Muscle of leg (tissue), 11 donors: ENCODE results near the gene SLC6A16. TPM values are rescaled to one million over a fixed set of nuclear protein-coding genes. Genes with fewer than 3 reads are reported as not detected.
"Not testable (repeated sequence)": the region's sequence is repeated elsewhere in the genome, so short reads cannot be mapped to it uniquely, and the experiment has no call there.

Experiments used
- DNase-seq: peaks from one replicate; pipeline ENCODE4 v3.0.0; 2013
- H3K27ac ChIP-seq: one replicate; pipeline ENCODE4 v1.5.1; 2013; ENCODE audit warnings: mild to moderate bottlenecking, low read length, control low read depth
- H3K27me3 ChIP-seq: one replicate; pipeline ENCODE4 v1.6.1; 2013; ENCODE audit warnings: low read length; ENCODE audit not compliant: control insufficient read depth, insufficient read depth
- H3K36me3 ChIP-seq: one replicate; pipeline ENCODE4 v1.6.1; 2013; ENCODE audit warnings: low read length; ENCODE audit not compliant: control insufficient read depth, insufficient read depth
- H3K4me1 ChIP-seq: one replicate; pipeline ENCODE4 v1.6.1; 2013; ENCODE audit warnings: low read length; ENCODE audit not compliant: control insufficient read depth, insufficient read depth
- H3K4me3 ChIP-seq: one replicate; pipeline ENCODE4 v1.5.1; 2013; ENCODE audit warnings: low read length, control low read depth
- H3K9me3 ChIP-seq: replicated peaks from 2 replicates; pipeline ENCODE4 v1.6.1; 2013; ENCODE audit warnings: low read depth, low read length; ENCODE audit not compliant: control insufficient read depth
- WGBS: methylation state at CpG from one replicate; pipeline ENCODE4 v1.1.5; 2013; ENCODE audit warnings: missing lambda C conversion rate; ENCODE audit not compliant: insufficient coverage; 5-methylcytosine and 5-hydroxymethylcytosine counted together
- polyA plus RNA-seq, 8 donors: library from polyadenylated mRNA; unstranded; fragments of 120-200 nt; gene quantifications; one replicate each; pipeline versions ENCODE4 v1.2.1 to v1.2.3, GENCODE V29; 2013; ENCODE audit warnings: inconsistent platforms in 1 of 8, low replicate concordance in 1 of 8; ENCODE audit not compliant: insufficient read length in 8 of 8, insufficient read depth in 1 of 8
- total RNA-seq: library from RNA; stranded (reverse); fragments of 120-200 nt; gene quantifications from one replicate; pipeline ENCODE4 v1.2.4, GENCODE V29; 2013

SLC6A16 gene
- total and polyA plus RNA-seq, 9 donors = 0.49 to 3.2 (median 1.1) TPM

DNA sequence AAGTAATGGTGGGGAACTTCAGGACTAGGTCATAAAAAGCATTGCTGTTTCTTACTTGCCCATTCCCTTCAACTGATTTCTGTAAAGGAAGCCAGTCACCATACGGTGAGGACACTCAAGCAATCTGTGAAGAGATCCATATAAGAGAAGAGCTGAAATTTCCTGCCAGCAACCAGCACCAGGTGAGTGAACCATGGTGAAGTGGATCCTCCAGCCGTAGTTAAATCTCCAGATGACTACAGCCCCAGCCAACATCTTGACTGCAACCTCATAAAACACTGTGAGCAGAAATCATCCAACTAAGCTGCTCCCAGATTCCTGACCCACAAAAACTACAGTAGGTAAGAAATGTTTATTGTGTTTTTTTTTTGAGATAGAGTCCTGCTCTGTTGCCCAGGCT, 3.8 kb upstream of the SLC6A16 start:
- Histone ChIP-seq H3K27me3 (no peaks in the 10 kb centered on the region), H3K36me3 (peaks cover 5% of the 10 kb centered on the region), H3K4me3 (no peak overlapping the region), H3K4me1 (no peaks in the 10 kb centered on the region), H3K27ac (no peak overlapping the region), H3K9me3 (no peaks in the 10 kb centered on the region)
- no CpG with 5 or more reads among the region's 2 CpGs for WGBS
- DNase-seq = no peak

DNA sequence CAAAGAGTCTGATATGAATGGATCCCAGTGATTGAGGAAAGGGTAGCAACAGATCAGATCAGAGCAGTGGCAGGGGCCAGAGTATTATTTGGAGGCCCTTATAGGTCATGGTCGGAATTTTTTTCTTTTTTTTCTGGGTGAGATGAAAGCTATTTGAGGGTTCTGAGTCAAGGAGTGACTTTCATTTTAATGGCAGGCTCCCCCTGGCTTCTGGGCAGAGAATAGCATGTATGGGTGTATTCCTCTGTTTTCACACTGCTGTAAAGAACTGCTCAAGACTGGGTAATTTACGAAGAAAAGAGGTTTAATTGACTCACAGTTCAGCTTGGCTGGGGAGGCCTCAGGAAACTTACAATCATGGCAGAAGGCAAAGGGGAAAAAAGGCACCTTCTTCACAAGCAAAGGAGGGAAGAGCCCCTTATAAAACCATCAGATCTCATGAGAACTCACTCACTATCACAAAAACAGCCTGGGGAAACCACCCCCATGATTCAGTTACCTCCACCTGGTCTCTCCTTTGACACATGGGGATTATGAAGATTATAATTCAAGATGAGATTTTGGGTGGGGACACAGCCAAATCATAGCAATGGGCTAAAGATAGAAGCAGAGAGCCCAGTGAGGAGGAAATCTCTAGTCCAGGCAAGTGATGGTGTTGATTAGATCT, 3.0 kb upstream of the SLC6A16 start:
- H3K9me3 ChIP-seq = peaks cover under 1% of the 10 kb centered on the region
- no peak overlapping the region for H3K27ac ChIP-seq
- WGBS = 60% methylated on average over 2 of the region's 2 CpGs
- peaks cover 5% of the 10 kb centered on the region for H3K36me3 ChIP-seq
- no peak overlapping the region for H3K4me3 ChIP-seq
- H3K4me1 ChIP-seq = no peaks in the 10 kb centered on the region
- H3K27me3 ChIP-seq = no peaks in the 10 kb centered on the region
- DNase-seq = no peak

DNA sequence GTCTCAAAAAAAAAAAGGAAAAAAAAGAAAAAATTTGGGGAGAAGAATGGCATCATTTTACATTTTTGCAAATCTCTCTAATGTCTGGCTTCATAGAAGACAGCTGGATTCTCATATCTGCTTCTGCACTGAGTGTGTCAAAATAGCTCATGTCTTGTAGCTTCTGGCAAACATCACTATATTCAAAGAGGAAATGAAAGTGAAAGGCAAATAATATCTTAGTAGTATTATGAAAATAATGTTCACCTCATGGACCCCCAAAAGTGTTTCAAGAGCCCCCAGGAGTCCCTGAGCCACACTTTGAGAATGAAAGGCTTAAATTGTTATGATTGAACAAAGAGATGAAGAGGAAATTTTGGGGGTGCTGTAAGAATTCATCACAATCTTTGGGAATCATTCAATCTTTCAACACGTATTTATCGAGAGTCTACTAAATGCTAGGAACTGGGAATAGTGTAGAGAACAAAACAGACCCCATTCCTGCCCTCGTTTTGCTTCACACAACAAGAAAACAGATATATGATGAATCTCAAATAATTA, 1.2 kb upstream of the SLC6A16 start:
- peaks cover 5% of the 10 kb centered on the region for H3K36me3 ChIP-seq
- H3K4me1 ChIP-seq = no peaks in the 10 kb centered on the region
- H3K27ac ChIP-seq = no peak overlapping the region
- H3K4me3 ChIP-seq = no peak overlapping the region
- peaks cover 4% of the 10 kb centered on the region for H3K9me3 ChIP-seq
- no peaks in the 10 kb centered on the region for H3K27me3 ChIP-seq
- DNase-seq = no peak
- WGBS = no CpG with 5 or more reads among the region's 3 CpGs

DNA sequence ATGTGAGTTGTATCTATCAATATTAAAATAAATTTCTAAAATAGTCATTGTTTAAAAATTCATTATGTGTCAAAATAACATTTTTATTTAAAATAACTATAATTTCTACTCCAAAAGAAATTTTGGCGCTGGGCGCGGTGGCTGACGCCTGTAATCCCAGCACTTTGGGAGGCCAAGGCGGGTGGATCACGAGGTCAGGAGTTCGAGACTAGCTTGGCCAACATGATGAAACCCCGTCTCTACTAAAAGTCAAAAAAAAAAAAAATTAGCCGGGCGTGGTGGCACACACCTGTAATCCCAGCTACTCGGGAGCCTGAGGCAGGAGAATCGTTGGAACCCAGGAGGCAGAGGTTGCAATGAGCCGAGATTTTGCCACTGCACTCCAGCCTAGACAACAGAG, 765 bp upstream of the SLC6A16 start:
- not testable (repeated sequence) for H3K4me3 ChIP-seq, H3K27ac ChIP-seq, H3K27me3 ChIP-seq, H3K4me1 ChIP-seq, H3K9me3 ChIP-seq, H3K36me3 ChIP-seq, DNase-seq
- WGBS = 100% methylated on average over 2 of the region's 13 CpGs

DNA sequence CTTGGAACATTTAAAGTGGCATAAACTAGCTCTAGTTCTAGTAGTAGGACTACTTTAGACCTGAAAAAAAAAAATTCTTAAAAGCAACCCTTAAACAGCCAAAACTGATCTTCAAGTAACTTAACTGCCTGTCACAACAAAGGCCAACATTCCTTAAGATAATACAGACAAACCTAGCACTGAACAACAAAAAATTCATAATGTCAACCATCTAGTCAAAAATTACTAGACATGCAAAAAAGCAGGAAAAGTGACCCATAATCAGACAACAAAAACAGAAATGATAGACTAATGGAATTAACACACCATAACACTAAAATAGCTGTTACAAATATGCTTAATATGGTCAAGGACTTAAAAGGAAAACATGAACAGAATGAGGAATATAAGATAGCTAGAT, 6.7 kb downstream of the SLC6A16 start:
- Histone ChIP-seq H3K9me3 (peaks cover 15% of the 10 kb centered on the region), H3K4me1 (no peaks in the 10 kb centered on the region), H3K27me3 (no peaks in the 10 kb centered on the region), H3K4me3 (no peak overlapping the region), H3K27ac (no peak overlapping the region), H3K36me3 (no peaks in the 10 kb centered on the region)
- DNase-seq = no peak

DNA sequence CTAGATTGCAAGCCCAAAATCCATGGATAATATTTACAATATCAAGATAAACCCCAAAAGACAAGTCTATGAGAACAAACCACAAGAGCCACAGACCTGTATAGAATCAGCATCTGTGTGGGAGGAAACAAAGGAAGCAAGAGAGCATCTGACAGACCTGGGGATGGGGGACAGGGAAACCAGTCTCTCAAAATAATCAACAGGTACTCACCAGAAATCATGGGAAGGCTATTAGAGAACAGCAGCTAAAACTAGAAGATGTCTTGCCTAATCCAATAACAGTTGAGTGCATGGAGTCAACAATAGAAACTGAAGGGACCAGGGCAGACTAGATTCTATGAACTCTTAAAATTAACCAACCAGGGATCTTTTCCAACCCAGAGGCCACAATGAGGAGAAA, 8.7 kb downstream of the SLC6A16 start:
- Histone ChIP-seq H3K4me1 (no peaks in the 10 kb centered on the region), H3K9me3 (peaks cover 12% of the 10 kb centered on the region), H3K27me3 (no peaks in the 10 kb centered on the region), H3K36me3 (no peaks in the 10 kb centered on the region), H3K4me3 (no peak overlapping the region), H3K27ac (no peak overlapping the region)
- no peak for DNase-seq

DNA sequence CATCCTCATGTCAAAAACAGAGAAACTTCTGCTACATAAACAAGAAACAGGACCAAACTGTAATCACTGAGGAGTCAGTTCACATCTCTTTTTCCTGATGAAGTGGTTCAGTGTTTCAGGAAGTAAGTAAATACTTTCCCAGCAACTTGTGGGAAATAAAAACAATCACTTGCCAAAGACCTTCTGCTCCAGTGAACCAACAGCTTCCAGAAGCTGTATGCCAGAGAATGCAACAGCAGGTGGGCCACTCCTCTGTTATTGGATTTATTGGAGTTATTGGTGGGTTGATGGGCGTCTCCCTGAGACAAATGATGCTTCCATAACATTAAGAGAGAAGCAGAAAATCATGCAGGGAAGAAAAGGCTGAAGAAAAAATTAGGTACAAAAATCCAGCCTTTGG, 9.9 kb downstream of the SLC6A16 start:
- no peak overlapping the region for H3K4me3 ChIP-seq
- H3K27me3 ChIP-seq = no peaks in the 10 kb centered on the region

DNA sequence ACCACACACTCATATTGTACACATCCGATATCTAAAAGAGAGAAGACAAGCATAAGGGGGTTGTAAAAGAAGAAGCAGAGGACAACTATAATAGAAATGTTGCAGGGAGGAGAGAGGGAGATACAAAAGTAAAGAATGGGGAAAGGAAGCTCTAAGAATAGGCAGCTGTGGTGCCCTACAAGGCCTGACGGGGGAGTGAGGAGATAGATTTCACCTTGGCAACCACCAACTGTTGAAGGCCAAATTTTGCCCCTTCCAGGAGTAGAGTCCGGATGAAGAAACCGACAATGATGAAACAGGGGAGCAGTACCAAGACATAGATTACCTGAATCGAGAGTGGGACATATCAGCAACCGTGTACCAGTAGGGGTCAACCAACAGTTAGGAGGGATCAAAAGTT, 15.9 kb downstream of the SLC6A16 start:
- no peak overlapping the region for H3K4me3 ChIP-seq
- no peaks in the 10 kb centered on the region for H3K4me1 ChIP-seq
- H3K9me3 ChIP-seq = no peaks in the 10 kb centered on the region
- H3K27me3 ChIP-seq = no peaks in the 10 kb centered on the region
- DNase-seq = no peak
- H3K27ac ChIP-seq = no peak overlapping the region
- H3K36me3 ChIP-seq = peaks cover 2% of the 10 kb centered on the region
- WGBS = 86% methylated on average over 5 of the region's 6 CpGs

More for the DNA sequence above, 9.9 kb downstream of the SLC6A16 start:
- no peak overlapping the region for H3K27ac ChIP-seq
- DNase-seq = no peak
- no CpG with 5 or more reads among the region's 1 CpG for WGBS
- H3K4me1 ChIP-seq = no peaks in the 10 kb centered on the region
- peaks cover 2% of the 10 kb centered on the region for H3K36me3 ChIP-seq
- H3K9me3 ChIP-seq = peaks cover 12% of the 10 kb centered on the region

DNA sequence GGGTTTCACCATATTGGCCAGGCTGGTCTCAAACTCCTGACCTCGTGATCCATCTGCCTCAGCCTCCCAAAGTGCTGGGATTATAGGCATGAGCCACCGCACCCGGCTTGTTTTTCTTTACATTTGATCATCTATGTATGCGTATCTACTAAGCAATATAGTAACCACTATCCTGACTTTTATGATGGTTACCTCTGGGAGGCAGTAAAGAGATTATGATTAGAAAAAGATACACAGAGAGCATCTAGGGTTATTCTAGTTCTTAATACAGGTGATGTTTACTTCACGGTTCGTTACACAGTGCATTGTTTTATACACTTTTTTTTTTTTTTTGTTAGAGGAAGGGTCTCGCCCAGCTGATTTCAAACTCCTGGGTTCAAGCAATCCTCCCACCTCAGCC, 18.3 kb downstream of the SLC6A16 start:
- DNase-seq, H3K4me3 ChIP-seq, H3K9me3 ChIP-seq, H3K36me3 ChIP-seq, H3K27me3 ChIP-seq, H3K27ac ChIP-seq, H3K4me1 ChIP-seq: not testable (repeated sequence)
- WGBS = no CpG with 5 or more reads among the region's 7 CpGs

DNA sequence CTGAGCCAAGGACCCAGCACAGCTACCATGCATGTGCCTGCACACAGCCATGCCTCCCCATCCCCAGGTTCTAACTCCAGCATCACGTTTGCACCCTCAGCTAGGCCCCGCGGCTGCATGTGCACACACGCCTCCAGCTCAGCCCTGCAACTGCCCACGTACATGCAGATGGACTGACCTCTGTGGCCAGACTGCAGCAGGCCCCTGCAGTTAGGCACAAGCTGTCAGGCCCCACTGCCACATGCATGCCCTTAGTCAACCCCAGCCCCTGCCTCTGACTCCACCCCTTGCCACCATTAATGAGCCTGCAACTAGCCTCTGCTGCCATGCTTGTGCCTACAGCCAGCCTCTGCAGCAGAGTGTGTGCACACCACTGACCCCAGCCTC, 23.1 kb downstream of the SLC6A16 start:
- DNase-seq = no peak
- H3K9me3 ChIP-seq = no peaks in the 10 kb centered on the region
- H3K27me3 ChIP-seq = no peaks in the 10 kb centered on the region
- H3K27ac ChIP-seq = no peak overlapping the region
- H3K36me3 ChIP-seq = no peaks in the 10 kb centered on the region
- peaks cover 6% of the 10 kb centered on the region for H3K4me1 ChIP-seq
- 81% methylated on average over 5 of the region's 5 CpGs for WGBS
- H3K4me3 ChIP-seq = no peak overlapping the region
